HL-60/S4 treated with retinoic acid at 250 ng/mL for 4 days and 3 days (cell line): ENCODE results near the gene MLYCD.

Source experiments
- in situ Hi-C: fragments of 300-500 bp; cut with MboI; formaldehyde crosslinking; loops from 2 replicates; pipeline ENCODE4 v1.7.0; 2022; ENCODE audit warnings: low sequenced_read_pairs

The MLYCD gene

GRCh38 chr16:83899272-83899897, 470 bp downstream of the MLYCD start:
- in situ Hi-C loops, result no loop called here

- in situ Hi-C loops, result no loop called here
Observed at GRCh38 chr16:83899978-83900377, 1.1 kb downstream of the MLYCD start.

DNA sequence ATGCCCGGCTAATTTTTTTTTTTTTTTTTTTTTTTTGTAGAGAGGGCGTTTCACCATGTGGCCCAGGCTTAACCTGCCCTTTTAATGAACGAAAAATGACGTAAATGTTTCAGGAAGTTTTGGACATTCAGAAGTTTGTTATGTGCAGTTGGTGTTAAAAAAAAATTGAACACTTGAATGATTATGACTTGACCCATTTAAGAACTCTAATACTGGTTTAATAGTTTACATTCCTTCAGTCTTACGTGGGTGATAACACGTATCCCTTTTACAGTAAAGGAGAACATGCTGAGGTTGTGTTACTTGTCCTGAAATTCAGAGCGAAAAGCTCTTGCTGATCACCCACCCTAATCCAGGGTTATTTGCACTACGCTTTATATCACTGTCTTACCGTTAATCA, 1.7 kb downstream of the MLYCD start:
- in situ Hi-C loops, result no loop called here

DNA sequence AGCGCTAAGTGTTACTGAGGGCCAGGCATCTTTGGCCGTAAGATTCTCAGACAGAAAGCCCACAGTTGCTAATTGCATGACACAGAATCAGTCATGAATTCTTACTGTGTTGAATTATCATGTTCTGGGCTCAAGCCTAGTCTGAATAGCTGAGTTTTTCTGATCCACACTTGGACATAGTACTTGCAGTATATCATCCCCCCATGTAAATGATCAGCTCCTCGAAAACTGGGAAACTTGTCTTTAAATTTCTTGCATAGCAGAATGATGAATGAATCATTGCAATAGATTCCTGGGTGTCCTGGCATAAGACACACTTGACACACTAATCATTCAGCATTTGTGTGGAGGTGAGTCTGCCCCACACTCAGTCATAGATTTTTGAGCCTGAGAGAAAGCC, 2.2 kb downstream of the MLYCD start:
- in situ Hi-C loops, result no loop called here

DNA sequence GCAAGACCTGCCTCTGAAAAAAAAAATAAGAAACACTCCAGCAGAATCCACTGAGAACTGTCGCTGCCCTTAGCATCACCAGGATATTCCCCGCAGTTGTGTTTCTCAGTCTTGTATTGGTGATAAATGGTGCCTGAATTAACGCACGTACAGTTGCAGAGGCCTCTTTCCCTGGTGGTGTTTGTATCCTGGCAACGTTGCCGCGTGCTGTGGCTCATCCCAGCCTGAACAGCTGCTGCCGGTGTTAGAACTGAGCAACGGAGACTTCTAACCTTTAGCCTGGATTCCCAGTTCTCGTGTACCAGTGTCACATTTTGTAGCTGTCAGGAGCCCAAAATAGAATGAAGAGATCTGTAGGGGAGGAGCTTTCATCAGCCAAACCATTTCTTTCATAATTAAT, 4.8 kb downstream of the MLYCD start:
- in situ Hi-C loops, result no loop called here

DNA sequence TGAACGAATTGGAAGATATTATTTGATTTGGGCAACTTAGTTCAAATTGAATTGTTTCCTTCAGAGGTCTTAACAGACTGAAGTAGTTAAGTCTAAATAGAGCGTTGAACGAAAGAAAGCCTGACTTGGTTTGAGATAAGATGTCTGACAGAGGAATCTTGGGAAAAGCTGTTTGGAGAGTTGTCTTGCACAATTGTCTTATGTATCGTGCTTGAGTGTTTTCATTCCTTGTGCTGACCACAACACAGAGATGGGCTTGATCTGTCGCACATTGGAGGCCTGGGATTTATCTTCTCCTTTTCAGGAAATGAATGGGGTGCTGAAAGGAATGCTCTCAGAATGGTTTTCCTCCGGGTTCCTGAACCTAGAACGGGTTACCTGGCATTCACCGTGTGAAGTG, 7.8 kb downstream of the MLYCD start:
- in situ Hi-C loops, result no loop called here

DNA sequence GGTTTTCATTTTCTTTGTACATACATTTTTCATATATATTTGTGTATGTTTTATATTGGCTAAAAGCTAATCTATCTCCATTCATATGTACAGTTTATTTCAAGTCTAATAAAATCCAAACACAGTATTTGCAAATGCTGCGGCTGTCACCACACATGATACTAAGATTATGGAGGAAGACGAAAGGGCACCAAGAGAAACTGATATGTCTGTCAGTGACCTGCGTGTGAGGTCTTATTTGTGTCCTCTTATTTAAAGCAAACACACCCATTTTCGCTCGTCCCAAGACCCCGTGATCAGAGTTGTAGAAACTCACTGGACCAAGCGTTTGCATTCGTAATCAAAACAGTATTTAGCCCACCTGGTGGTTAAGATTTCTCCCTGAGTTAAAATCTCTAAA, 8.2 kb downstream of the MLYCD start:
- in situ Hi-C loops, result no loop called here

DNA sequence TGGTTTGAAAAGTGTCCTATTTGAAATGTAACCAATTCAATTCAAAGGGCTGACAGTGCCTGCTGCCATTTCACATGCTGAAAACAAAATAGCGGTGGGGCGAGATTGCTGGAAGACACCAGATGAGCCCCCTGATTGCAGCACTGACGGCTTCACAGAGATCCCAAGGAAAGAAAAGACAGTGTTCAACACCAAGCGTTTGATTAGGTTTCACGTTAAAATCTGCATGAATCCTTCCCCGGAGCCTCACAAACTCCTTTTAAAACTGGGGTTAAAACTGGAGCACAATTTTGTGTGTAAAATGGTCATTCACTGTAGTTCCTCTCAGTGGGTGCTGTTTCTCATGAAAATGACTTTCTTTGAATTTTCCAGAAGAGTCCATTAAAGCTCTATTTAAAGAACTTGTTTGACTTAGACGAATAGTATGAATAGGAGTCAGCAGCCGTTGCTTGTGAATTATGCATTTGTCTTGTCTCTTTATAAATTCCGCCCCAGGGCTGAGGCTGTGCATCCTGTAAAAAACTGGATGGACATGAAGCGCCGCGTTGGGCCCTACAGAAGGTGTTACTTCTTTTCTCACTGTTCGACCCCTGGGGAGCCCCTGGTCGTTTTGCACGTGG, 8.8 kb downstream of the MLYCD start:
- in situ Hi-C loops, result no loop called here

DNA sequence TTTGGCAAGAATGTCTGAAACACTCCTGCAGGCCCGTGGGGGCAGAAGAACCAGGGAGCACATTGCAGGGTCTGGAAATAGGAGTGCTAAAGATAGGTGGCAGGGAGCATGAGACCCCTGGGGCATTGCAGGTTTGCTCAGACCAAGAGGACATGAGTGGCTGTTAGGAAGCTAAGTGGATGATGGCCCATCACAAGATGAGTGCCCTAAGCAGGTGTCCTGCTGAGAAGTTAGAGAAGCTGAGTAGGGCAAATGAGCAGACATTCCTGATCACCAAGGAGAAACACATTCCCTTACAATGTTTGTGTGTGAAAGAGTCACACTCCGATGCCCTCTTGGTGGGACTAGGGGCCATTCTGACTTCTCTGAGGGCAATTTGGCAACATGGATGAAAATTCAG, 9.9 kb downstream of the MLYCD start:
- in situ Hi-C loops, result no loop called here

DNA sequence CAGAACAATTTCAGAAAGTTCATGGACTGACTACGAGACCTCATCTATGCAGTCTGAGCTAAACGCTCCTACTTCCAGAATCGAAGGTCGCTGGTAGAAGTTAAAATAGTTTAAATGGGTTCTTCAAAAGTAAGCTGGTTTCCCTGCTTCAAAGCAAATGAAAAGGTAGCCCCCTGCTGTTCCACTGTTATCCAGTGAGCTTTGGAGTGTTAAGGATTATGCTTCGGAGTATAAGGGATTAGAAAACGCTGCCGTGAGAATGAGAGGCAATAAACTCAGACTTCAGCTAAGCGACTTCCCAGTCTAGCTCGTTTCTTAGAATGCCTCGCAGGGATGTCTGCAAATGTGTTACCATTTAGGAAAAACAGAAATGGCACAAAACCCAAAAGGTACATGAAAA, 12.4 kb downstream of the MLYCD start:
- in situ Hi-C loops, result no loop called here

- in situ Hi-C loops, result no loop called here
Observed at GRCh38 chr16:83912519-83913244, 13.8 kb downstream of the MLYCD start.

GRCh38 chr16:83913245-83913633, 14.3 kb downstream of the MLYCD start:
- in situ Hi-C loops, result no loop called here

- in situ Hi-C loops, result no loop called here
Observed at GRCh38 chr16:83914091-83914710, 15.3 kb downstream of the MLYCD start.

DNA sequence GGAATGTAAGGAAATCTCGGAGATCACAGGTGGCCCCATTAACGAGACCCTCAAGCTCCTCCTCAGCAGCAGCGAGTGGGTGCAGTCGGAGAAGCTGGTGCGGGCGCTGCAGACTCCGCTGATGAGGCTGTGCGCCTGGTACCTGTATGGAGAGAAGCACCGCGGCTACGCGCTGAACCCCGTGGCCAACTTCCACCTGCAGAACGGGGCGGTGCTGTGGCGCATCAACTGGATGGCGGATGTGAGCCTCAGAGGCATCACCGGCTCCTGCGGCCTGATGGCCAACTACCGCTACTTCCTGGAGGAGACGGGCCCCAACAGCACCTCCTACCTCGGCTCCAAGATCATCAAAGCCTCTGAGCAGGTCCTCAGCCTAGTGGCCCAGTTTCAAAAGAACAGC, 16.2 kb downstream of the MLYCD start:
- in situ Hi-C loops, result no loop called here

- in situ Hi-C loops, result no loop called here
Observed at GRCh38 chr16:83915491-83915890, 16.6 kb downstream of the MLYCD start.

DNA sequence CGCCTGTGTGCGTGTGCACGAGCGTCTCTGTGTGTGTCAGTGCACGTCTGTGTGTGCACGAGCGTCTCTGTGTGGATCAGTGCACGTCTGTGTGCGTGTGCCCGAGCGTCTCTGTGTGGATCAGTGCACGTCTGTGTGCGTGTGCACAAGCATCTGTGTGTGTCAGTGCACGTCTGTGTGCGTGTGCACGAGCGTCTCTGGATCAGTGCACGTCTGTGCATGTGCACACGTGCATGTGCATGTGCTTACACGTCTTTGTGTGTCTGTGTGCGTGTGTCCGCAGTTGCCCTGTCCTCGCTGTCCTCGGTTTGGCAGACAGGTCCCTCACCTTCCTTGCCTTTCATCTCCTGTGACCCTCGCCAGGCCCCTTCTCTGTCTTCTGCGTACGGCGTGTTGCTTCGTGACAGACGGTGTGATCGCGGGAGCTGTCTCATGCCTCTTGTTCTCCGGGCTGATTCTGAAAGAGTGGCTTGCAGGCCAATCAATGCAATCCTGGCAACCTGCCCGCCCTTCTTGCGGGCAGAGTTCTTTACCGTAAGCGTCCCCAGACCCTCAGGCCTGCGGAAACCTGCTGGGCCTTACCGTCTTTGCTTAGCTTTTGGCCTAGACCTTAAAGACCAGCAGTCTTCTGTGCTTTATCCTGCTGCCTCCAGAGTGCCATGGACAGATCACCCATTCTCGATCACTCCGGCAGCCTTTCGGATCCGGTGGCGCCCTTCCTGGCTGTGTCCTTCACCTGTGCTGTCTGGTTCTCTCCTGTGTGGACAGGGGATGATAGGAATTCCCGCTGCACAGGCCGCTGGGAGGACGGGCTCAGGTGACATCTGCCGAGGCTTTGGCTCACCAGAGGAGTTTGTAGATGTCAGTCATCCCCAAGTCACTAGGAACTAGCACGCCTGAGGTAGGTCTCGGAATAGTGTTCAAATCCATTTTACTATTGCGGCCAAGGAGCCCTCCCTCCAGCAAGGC, 18.5 kb downstream of the MLYCD start:
- in situ Hi-C loops, result no loop called here

GRCh38 chr16:83920894-83921491, 22.1 kb downstream of the MLYCD start:
- in situ Hi-C loops, result no loop called here

DNA sequence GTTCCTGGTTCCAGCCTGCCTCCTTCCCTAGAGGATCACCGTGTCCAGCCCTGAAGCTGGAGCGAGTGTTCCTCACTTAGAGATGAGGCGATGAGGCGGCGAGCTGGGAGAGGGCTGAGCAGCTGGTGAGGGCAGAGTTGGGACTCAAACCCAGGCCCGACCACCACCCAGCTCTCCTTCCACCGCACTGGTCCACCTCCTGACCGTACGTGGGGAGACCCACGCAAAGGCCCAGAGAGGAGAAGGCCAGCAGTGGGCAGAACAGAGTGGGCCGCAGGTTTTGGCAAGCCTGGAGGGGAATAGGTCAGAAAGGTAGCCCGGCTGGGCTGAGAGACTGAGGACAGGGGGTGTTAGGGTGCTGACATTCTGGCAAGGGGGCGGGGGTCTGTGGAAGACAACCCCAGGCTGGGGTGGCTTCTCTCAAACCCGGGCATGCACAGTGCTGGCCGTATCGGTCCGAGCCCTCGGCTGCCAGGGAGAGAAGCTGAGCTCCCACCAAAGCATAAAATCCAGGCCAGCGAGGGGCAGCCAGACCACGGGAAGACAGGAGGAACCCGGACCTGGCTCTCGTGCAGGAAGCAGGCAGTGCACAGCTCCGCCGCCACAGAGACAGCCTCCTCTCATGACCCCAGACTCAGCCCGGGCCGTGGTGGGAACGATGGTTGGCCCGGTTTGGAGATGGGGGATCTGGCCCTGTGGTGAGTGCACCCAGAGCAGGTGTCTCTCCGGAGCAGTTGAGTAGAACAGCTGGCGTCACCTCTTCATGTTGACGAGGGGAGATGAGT, 24.9 kb downstream of the MLYCD start:
- in situ Hi-C loops, result no loop called here

DNA sequence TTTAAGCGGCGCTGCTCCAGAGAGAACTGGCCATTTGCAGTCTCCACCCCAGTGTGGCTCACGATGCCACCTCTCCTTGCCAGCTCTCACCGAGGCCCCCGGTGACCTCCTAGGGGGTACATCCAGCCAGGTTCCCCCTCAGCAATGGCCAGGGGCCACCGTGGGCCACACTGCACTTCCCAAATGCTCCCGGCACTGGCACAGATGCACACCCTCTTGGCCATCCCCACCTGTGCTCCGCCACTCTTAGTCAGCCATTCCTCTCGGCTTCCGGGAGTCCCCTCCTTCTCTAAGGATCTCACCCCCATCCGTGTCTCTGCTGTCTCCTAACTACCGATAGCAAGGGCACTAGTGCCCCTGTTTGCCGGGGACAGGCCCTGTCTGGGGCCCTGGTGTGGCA, 25.8 kb downstream of the MLYCD start:
- in situ Hi-C loops, result no loop called here
